ENCODE data around the gene GFI1B. TPM values are rescaled to one million over a fixed set of nuclear protein-coding genes. Genes with fewer than 3 reads are reported as not detected.
A peak's percentile ranks its signal among the peaks of the same experiment; 100 is the strongest.

Gene GFI1B
- total RNA-seq, 1 experiment from 2014 or later, result 0.77 TPM

GRCh38 chr9:132973166-132973565 is 5.3 kb upstream of the GFI1B start:
- DNase-seq (ENCODE audit: low spot score), result no peak
- CTCF ChIA-PET, result interaction anchor here (0.9 to 1.1 kb wide), 2 partner anchors 18 to 49 kb away, joined by 3 to 4 read pairs; no protein-coding TSS in a partner anchor
- no peak for ATAC-seq
- no peak for TF ChIP-seq MYBL2 (CRISPR knock-in tag; IDR thresholded peaks at IDR 0.05)
- TF ChIP-seq SOX15 (CRISPR knock-in tag; IDR thresholded peaks at IDR 0.05), result no peak
- no peak for TF ChIP-seq ELF4 (CRISPR knock-in tag; IDR thresholded peaks at IDR 0.05; ENCODE audit: low read depth)
- TF ChIP-seq ARID4B (CRISPR knock-in tag; IDR thresholded peaks at IDR 0.05; ENCODE audit: borderline replicate concordance), result no peak
- no peak for TF ChIP-seq E2F5 (CRISPR knock-in tag; IDR thresholded peaks at IDR 0.05)
- TF ChIP-seq CREB1 (CRISPR knock-in tag; IDR thresholded peaks at IDR 0.05), result no peak
- no peak for TF ChIP-seq JUN (CRISPR knock-in tag; IDR thresholded peaks at IDR 0.05)
- no peak for TF ChIP-seq JAZF1 (CRISPR knock-in tag; IDR thresholded peaks at IDR 0.05)
- TF ChIP-seq SMAD3 (CRISPR knock-in tag; IDR thresholded peaks at IDR 0.05; ENCODE audit: borderline replicate concordance), result no peak
- TF ChIP-seq ATF1 (CRISPR knock-in tag; IDR thresholded peaks at IDR 0.05), result no peak
- no peak for TF ChIP-seq GRHL2 (CRISPR knock-in tag; IDR thresholded peaks at IDR 0.05; ENCODE audit: insufficient replicate concordance, severe bottlenecking)
- no peak for TF ChIP-seq SP1 (CRISPR knock-in tag; conservative IDR thresholded peaks at IDR 0.05)
- TF ChIP-seq OVOL2 (CRISPR knock-in tag; IDR thresholded peaks at IDR 0.05; ENCODE audit: borderline replicate concordance), result no peak
- no peak for TF ChIP-seq CREM (CRISPR knock-in tag; IDR thresholded peaks at IDR 0.05)
- no peak for TF ChIP-seq NFATC4 (CRISPR knock-in tag; IDR thresholded peaks at IDR 0.05)
- Mint-ChIP-seq H3K9me3 (peaks cover 5% of the 10 kb centered on the region), H3K36me3 (no peaks in the 10 kb centered on the region), H3K27ac (no peak overlapping the region), H3K4me1 (peaks cover 11% of the 10 kb centered on the region), H3K4me3 (no peak overlapping the region), H3K27me3 (ENCODE audit: low read depth) (peaks cover 42% of the 10 kb centered on the region)
- POLR2A ChIA-PET, result no interaction called here

GRCh38 chr9:132973713-132974112 is 4.8 kb upstream of the GFI1B start:
- Mint-ChIP-seq H3K4me3 (no peak overlapping the region), H3K27me3 (ENCODE audit: low read depth) (peaks cover 48% of the 10 kb centered on the region), H3K36me3 (no peaks in the 10 kb centered on the region), H3K27ac (no peak overlapping the region), H3K4me1 (peaks cover 15% of the 10 kb centered on the region), H3K9me3 (peaks cover 5% of the 10 kb centered on the region)
- DNase-seq (ENCODE audit: low spot score) (no peak), ATAC-seq (no peak)
- ChIA-PET POLR2A (no interaction called here), CTCF (interaction anchor here (1.1 kb wide), 1 partner anchor 19 kb away, joined by 3 read pairs; no protein-coding TSS in a partner anchor)
- TF ChIP-seq NFYB (CRISPR knock-in tag; conservative IDR thresholded peaks at IDR 0.05; ENCODE audit: low read depth) (peak; percentile 66), NFATC4 (CRISPR knock-in tag; IDR thresholded peaks at IDR 0.05) (no peak)

- Mint-ChIP-seq H3K4me3 (no peak overlapping the region), H3K27me3 (ENCODE audit: low read depth) (peaks cover 60% of the 10 kb centered on the region), H3K27ac (no peak overlapping the region), H3K9me3 (peaks cover 5% of the 10 kb centered on the region), H3K36me3 (no peaks in the 10 kb centered on the region), H3K4me1 (peaks cover 19% of the 10 kb centered on the region)
- TF ChIP-seq CREB1 (CRISPR knock-in tag; IDR thresholded peaks at IDR 0.05) (no peak), ZNF423 (CRISPR knock-in tag; IDR thresholded peaks at IDR 0.05) (no peak), ZNF138 (CRISPR knock-in tag; conservative IDR thresholded peaks at IDR 0.05) (no peak), TCF7 (CRISPR knock-in tag; IDR thresholded peaks at IDR 0.05; ENCODE audit: low read depth) (no peak), ZMAT4 (CRISPR knock-in tag; IDR thresholded peaks at IDR 0.05) (no peak), TEAD4 (CRISPR knock-in tag; IDR thresholded peaks at IDR 0.05) (no peak)
- no peak for DNase-seq (ENCODE audit: low spot score)
- ChIA-PET POLR2A (no interaction called here), CTCF (interaction anchor here (0.7 kb wide), 1 partner anchor 54 kb away, joined by 3 read pairs; no protein-coding TSS in a partner anchor)
- no peak for ATAC-seq
These were observed 2.5 kb upstream of the GFI1B start for GRCh38 chr9:132975961-132976360.

All from WTC11 (cell line).